IPS-15b (cell line): Measurements from ENCODE around the gene ARMC12.

Experiments
- H3K27me3 ChIP-seq: one replicate; pipeline ENCODE4 v1.6.1; 2013; ENCODE audit warnings: low read length; ENCODE audit not compliant: control insufficient read depth, insufficient read depth
- H3K36me3 ChIP-seq: one replicate; pipeline ENCODE4 v1.6.1; 2013; ENCODE audit warnings: low read length; ENCODE audit not compliant: control insufficient read depth, insufficient read depth
- H3K4me1 ChIP-seq: one replicate; pipeline ENCODE4 v1.6.1; 2013; ENCODE audit warnings: mild to moderate bottlenecking, low read length; ENCODE audit not compliant: control insufficient read depth, insufficient read depth
- H3K4me3 ChIP-seq: one replicate; pipeline ENCODE4 v1.5.1; 2013; ENCODE audit warnings: low read depth, low read length
- H3K9ac ChIP-seq: one replicate; pipeline ENCODE4 v1.6.1; 2013; ENCODE audit warnings: low read depth, mild to moderate bottlenecking, low read length
- H3K9me3 ChIP-seq: one replicate; pipeline ENCODE4 v1.6.1; 2013; ENCODE audit warnings: mild to moderate bottlenecking, low read length; ENCODE audit not compliant: control insufficient read depth, insufficient read depth

ARMC12 gene

GRCh38 chr6:35745509-35745908, 8.7 kb downstream of the ARMC12 start:
- Histone ChIP-seq H3K27me3 (no peaks in the 10 kb centered on the region), H3K9me3 (no peaks in the 10 kb centered on the region), H3K4me1 (peaks cover 7% of the 10 kb centered on the region), H3K9ac (no peak overlapping the region), H3K36me3 (no peaks in the 10 kb centered on the region), H3K4me3 (no peak overlapping the region)

GRCh38 chr6:35746516-35746915, 9.7 kb downstream of the ARMC12 start:
- no peak overlapping the region for H3K9ac ChIP-seq
- no peaks in the 10 kb centered on the region for H3K36me3 ChIP-seq
- no peaks in the 10 kb centered on the region for H3K9me3 ChIP-seq
- no peaks in the 10 kb centered on the region for H3K4me1 ChIP-seq
- H3K4me3 ChIP-seq: no peak overlapping the region
- no peaks in the 10 kb centered on the region for H3K27me3 ChIP-seq

- H3K4me3 ChIP-seq: no peak overlapping the region
- H3K9ac ChIP-seq: no peak overlapping the region
- H3K9me3 ChIP-seq: no peaks in the 10 kb centered on the region
- H3K4me1 ChIP-seq: no peaks in the 10 kb centered on the region
- no peaks in the 10 kb centered on the region for H3K36me3 ChIP-seq
- no peaks in the 10 kb centered on the region for H3K27me3 ChIP-seq
Observed at GRCh38 chr6:35747877-35748276, 11.0 kb downstream of the ARMC12 start.

GRCh38 chr6:35750557-35750956, 13.7 kb downstream of the ARMC12 start:
- Histone ChIP-seq H3K4me1 (peaks cover 12% of the 10 kb centered on the region), H3K27me3 (no peaks in the 10 kb centered on the region), H3K4me3 (no peak overlapping the region), H3K36me3 (no peaks in the 10 kb centered on the region), H3K9ac (no peak overlapping the region), H3K9me3 (no peaks in the 10 kb centered on the region)

- no peaks in the 10 kb centered on the region for H3K36me3 ChIP-seq
- H3K4me3 ChIP-seq: no peak overlapping the region
- no peaks in the 10 kb centered on the region for H3K27me3 ChIP-seq
- H3K4me1 ChIP-seq: peaks cover 15% of the 10 kb centered on the region
- H3K9me3 ChIP-seq: no peaks in the 10 kb centered on the region
- H3K9ac ChIP-seq: no peak overlapping the region
Observed at GRCh38 chr6:35751594-35751993, 14.8 kb downstream of the ARMC12 start.

GRCh38 chr6:35752330-35752729, 15.5 kb downstream of the ARMC12 start:
- Histone ChIP-seq H3K4me1 (peaks cover 16% of the 10 kb centered on the region), H3K9me3 (no peaks in the 10 kb centered on the region), H3K9ac (no peak overlapping the region), H3K4me3 (no peak overlapping the region), H3K27me3 (no peaks in the 10 kb centered on the region), H3K36me3 (no peaks in the 10 kb centered on the region)

- peaks cover 26% of the 10 kb centered on the region for H3K4me1 ChIP-seq
- H3K36me3 ChIP-seq: no peaks in the 10 kb centered on the region
- no peak overlapping the region for H3K4me3 ChIP-seq
- no peak overlapping the region for H3K9ac ChIP-seq
- H3K27me3 ChIP-seq: no peaks in the 10 kb centered on the region
- H3K9me3 ChIP-seq: no peaks in the 10 kb centered on the region
Observed at GRCh38 chr6:35754452-35755277, 17.8 kb downstream of the ARMC12 start.

- no peaks in the 10 kb centered on the region for H3K27me3 ChIP-seq
- H3K9me3 ChIP-seq: no peaks in the 10 kb centered on the region
- no peak overlapping the region for H3K4me3 ChIP-seq
- H3K9ac ChIP-seq: no peak overlapping the region
- H3K4me1 ChIP-seq: peaks cover 26% of the 10 kb centered on the region
- H3K36me3 ChIP-seq: no peaks in the 10 kb centered on the region
Observed at GRCh38 chr6:35755278-35755924, 18.6 kb downstream of the ARMC12 start.

- H3K9ac ChIP-seq: no peak overlapping the region
- H3K4me3 ChIP-seq: no peak overlapping the region
- H3K27me3 ChIP-seq: no peaks in the 10 kb centered on the region
- no peaks in the 10 kb centered on the region for H3K9me3 ChIP-seq
- H3K36me3 ChIP-seq: no peaks in the 10 kb centered on the region
- H3K4me1 ChIP-seq: peaks cover 26% of the 10 kb centered on the region
Observed at GRCh38 chr6:35757456-35758123, 20.8 kb downstream of the ARMC12 start.

GRCh38 chr6:35759426-35759825, 22.6 kb downstream of the ARMC12 start:
- Histone ChIP-seq H3K27me3 (no peaks in the 10 kb centered on the region), H3K9ac (no peak overlapping the region), H3K4me1 (peaks cover 35% of the 10 kb centered on the region), H3K9me3 (no peaks in the 10 kb centered on the region), H3K36me3 (no peaks in the 10 kb centered on the region), H3K4me3 (no peak overlapping the region)

GRCh38 chr6:35765739-35766138, 28.9 kb downstream of the ARMC12 start:
- H3K4me3 ChIP-seq: no peak overlapping the region
- no peak overlapping the region for H3K9ac ChIP-seq
- no peaks in the 10 kb centered on the region for H3K27me3 ChIP-seq
- peaks cover 10% of the 10 kb centered on the region for H3K4me1 ChIP-seq
- H3K36me3 ChIP-seq: no peaks in the 10 kb centered on the region
- no peaks in the 10 kb centered on the region for H3K9me3 ChIP-seq

GRCh38 chr6:35769211-35769610, 32.4 kb downstream of the ARMC12 start:
- H3K4me3 ChIP-seq: no peak overlapping the region

More at GRCh38 chr6:35769211-35769610, 32.4 kb downstream of the ARMC12 start:
- Histone ChIP-seq H3K9ac (no peak overlapping the region), H3K27me3 (no peaks in the 10 kb centered on the region), H3K4me1 (no peaks in the 10 kb centered on the region), H3K9me3 (no peaks in the 10 kb centered on the region), H3K36me3 (no peaks in the 10 kb centered on the region)
